Activated T-cell treated with anti-CD3 and anti-CD28 coated beads, Interleukin-2, amount 50 U/mL, for 72 hours (primary cell): ENCODE results near the gene BAZ1B. TPM values are rescaled to one million over a fixed set of nuclear protein-coding genes. Genes with fewer than 3 reads are reported as not detected.
"Not testable (repeated sequence)": the region's sequence is repeated elsewhere in the genome, so short reads cannot be mapped to it uniquely, and the experiment has no call there.

ENCODE experiments used
- ATAC-seq, 2 donors: fragments of 150-1000 bp; cut with Tn5 transposase; replicated peaks in 1 of 2; 2 replicates each; pipeline ENCODE4 v1.10.0; 2021; ENCODE audit warnings: moderate library complexity in 2 of 2, mild to moderate bottlenecking in 1 of 2
- DNase-seq, 2 donors: peaks; one replicate each; pipeline ENCODE4 v3.0.0; 2021 to 2022; ENCODE audit warnings: mixed read lengths in 1 of 2
- H3K27ac Mint-ChIP-seq: one replicate; pipeline ENCODE4 v1.8.0; 2022; ENCODE audit warnings: mild to moderate bottlenecking, moderate library complexity, mixed read lengths
- H3K27me3 Mint-ChIP-seq: one replicate; pipeline ENCODE4 v1.8.0; 2022; ENCODE audit warnings: low read depth, mixed read lengths
- H3K36me3 Mint-ChIP-seq, 2 donors: one replicate each; pipeline ENCODE4 v1.8.0; 2022; ENCODE audit warnings: mixed read lengths in 2 of 2, mild to moderate bottlenecking in 1 of 2; ENCODE audit not compliant: insufficient read depth in 2 of 2
- H3K4me1 Mint-ChIP-seq: one replicate; pipeline ENCODE4 v1.8.0; 2022; ENCODE audit warnings: low read depth, mixed read lengths
- H3K4me3 Mint-ChIP-seq, 2 donors: one replicate each; pipeline ENCODE4 v1.8.0; 2022; ENCODE audit warnings: mild to moderate bottlenecking in 2 of 2, mixed read lengths in 2 of 2, moderate library complexity in 2 of 2
- H3K9me3 Mint-ChIP-seq, 2 donors: one replicate each; pipeline ENCODE4 v1.8.0; 2022; ENCODE audit warnings: mixed read lengths in 2 of 2
- total RNA-seq, 2 donors: library from RNA; stranded (reverse); gene quantifications; one replicate each; pipeline ENCODE4 v1.2.3, GENCODE V29; 2022

Gene BAZ1B
- total RNA-seq, 2 donors from 2014 or later = 94.5 to 105 TPM

- H3K27ac Mint-ChIP-seq = no peak overlapping the region
These were observed 9.9 kb downstream of the BAZ1B start for GRCh38 chr7:73512018-73512780.

DNA sequence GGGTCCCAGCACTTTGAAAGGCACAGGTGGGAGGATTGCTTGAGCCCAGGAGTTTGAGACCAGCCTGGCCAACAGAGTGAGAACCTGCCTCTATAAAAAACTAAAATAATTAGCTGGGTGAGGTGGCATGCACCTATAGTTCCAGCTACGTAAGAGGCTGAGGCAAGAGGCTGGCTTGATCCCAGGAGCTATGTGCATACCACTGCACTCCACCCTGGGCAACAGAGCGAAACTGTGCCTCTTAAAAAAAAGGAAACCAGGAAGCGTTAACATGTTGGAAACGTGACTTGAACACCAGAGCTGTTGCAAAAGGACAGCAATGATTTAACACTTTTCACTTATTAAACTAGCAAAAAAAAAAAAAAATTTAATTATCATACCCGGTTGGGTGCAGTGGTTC is 12.6 kb downstream of the BAZ1B start:
- no peak overlapping the region for H3K27ac Mint-ChIP-seq
- no peaks in the 10 kb centered on the region for H3K27me3 Mint-ChIP-seq
- H3K36me3 Mint-ChIP-seq = peaks cover 14 to 41% of the 10 kb centered on the region in 2 donors
- DNase-seq (no peak), ATAC-seq (no peak)
- H3K9me3 Mint-ChIP-seq = no peaks in the 10 kb centered on the region
- H3K4me1 Mint-ChIP-seq = peaks cover 28% of the 10 kb centered on the region
- H3K4me3 Mint-ChIP-seq = no peak overlapping the region

More at GRCh38 chr7:73512018-73512780, 9.9 kb downstream of the BAZ1B start:
- H3K4me1 Mint-ChIP-seq = peaks cover 33% of the 10 kb centered on the region
- peaks cover 13 to 36% of the 10 kb centered on the region in 2 donors for H3K36me3 Mint-ChIP-seq
- no peak overlapping the region for H3K4me3 Mint-ChIP-seq
- no peaks in the 10 kb centered on the region for H3K27me3 Mint-ChIP-seq
- H3K9me3 Mint-ChIP-seq = no peaks in the 10 kb centered on the region
- DNase-seq (no peak), ATAC-seq (no peak)

- Mint-ChIP-seq H3K4me3 (no peak overlapping the region), H3K9me3 (no peaks in the 10 kb centered on the region), H3K4me1 (peaks cover 14% of the 10 kb centered on the region), H3K36me3 (peaks cover 19 to 54% of the 10 kb centered on the region in 2 donors), H3K27ac (peak overlapping the region; percentile 61), H3K27me3 (no peaks in the 10 kb centered on the region)
- no peak for DNase-seq
- ATAC-seq = no peak
These were observed 14.5 kb downstream of the BAZ1B start for GRCh38 chr7:73507556-73507955.

DNA sequence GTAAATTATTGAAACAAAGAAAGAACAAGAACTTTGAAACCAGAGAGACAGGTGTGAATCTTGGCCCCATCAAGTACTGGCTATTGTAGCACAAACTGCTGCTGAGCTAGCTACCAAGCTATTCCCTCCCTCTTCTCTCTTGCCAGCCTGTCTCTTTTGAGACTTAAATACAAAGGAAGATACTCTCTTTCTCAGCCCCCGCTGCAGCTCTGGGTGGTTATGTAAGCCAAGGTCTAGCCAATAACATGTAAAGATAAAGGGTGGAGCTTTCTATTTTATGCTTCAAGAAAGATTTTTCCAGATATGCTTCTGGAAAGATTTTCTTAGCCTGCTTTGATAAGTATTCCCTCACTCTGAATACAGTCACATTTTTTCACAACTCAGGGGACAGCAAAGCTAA is 17.2 kb downstream of the BAZ1B start:
- H3K27me3 Mint-ChIP-seq = no peaks in the 10 kb centered on the region
- ATAC-seq = no peak
- peaks cover 22 to 50% of the 10 kb centered on the region in 2 donors for H3K36me3 Mint-ChIP-seq
- no peak for DNase-seq
- H3K4me3 Mint-ChIP-seq = no peak overlapping the region
- no peaks in the 10 kb centered on the region for H3K9me3 Mint-ChIP-seq
- H3K27ac Mint-ChIP-seq = no peak overlapping the region
- peaks cover 14% of the 10 kb centered on the region for H3K4me1 Mint-ChIP-seq

- Mint-ChIP-seq H3K27ac (no peak overlapping the region), H3K4me1 (peaks cover 14% of the 10 kb centered on the region), H3K27me3 (no peaks in the 10 kb centered on the region), H3K9me3 (no peaks in the 10 kb centered on the region), H3K36me3 (peaks cover 22 to 50% of the 10 kb centered on the region in 2 donors), H3K4me3 (no peak overlapping the region)
- DNase-seq = no peak
- ATAC-seq = no peak
These were observed 18.1 kb downstream of the BAZ1B start for GRCh38 chr7:73504017-73504416.

DNA sequence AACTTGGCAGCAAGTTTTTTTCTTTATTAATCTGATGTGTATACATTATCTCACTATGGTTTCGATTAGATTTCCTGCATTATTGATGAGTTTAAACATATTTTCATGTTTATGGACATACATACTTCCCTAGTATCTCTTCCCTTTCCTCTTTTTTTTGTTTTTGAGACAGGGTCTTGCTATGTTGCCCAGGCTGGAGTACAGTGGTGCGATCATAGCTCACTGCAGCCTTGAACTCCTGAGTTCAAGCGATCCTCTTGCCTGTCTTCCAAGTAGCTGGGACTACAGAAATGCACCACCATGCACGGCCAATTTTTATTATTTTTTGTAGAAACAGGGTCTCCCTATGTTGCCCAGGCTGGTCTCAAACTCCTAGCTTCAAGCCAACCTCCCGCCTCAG is 18.9 kb downstream of the BAZ1B start:
- peaks cover 20 to 52% of the 10 kb centered on the region in 2 donors for H3K36me3 Mint-ChIP-seq
- H3K4me3 Mint-ChIP-seq = no peak overlapping the region
- ATAC-seq (no peak), DNase-seq (no peak)
- H3K9me3 Mint-ChIP-seq = no peaks in the 10 kb centered on the region
- H3K27ac Mint-ChIP-seq = no peak overlapping the region
- peaks cover 9% of the 10 kb centered on the region for H3K4me1 Mint-ChIP-seq
- H3K27me3 Mint-ChIP-seq = no peaks in the 10 kb centered on the region

DNA sequence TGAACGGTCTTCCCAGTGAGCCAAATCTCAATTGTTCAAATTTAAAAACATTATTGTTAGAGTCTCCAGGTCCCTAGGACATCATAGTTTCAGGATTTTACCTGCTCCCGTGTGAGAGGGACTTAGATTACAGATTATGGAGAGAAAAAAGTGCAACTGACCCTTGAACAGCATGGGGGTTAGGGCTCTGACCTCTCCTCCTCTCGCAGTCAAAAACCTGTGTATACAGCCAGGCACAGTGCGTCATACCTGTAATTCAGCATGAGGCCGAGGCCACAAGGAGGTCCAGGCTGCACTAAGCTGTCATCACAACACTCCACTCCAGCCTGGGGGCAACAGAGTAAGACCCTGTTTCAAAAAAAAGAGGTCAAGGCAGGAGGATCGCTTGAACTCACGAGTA is 25.5 kb downstream of the BAZ1B start:
- DNase-seq = no peak

GRCh38 chr7:73495507-73495906 is 26.6 kb downstream of the BAZ1B start:
- not testable (repeated sequence) for H3K4me3 Mint-ChIP-seq, ATAC-seq, H3K27ac Mint-ChIP-seq, DNase-seq, H3K27me3 Mint-ChIP-seq, H3K9me3 Mint-ChIP-seq
- Mint-ChIP-seq H3K4me1 (peaks cover 14% of the 10 kb centered on the region), H3K36me3 (peaks cover 17 to 59% of the 10 kb centered on the region in 2 donors)

More for the DNA sequence above, 25.5 kb downstream of the BAZ1B start:
- no peak overlapping the region for H3K4me3 Mint-ChIP-seq
- no peak for ATAC-seq
- H3K4me1 Mint-ChIP-seq = peaks cover 14% of the 10 kb centered on the region
- H3K9me3 Mint-ChIP-seq = no peaks in the 10 kb centered on the region
- peaks cover 21 to 64% of the 10 kb centered on the region in 2 donors for H3K36me3 Mint-ChIP-seq
- no peaks in the 10 kb centered on the region for H3K27me3 Mint-ChIP-seq
- H3K27ac Mint-ChIP-seq = no peak overlapping the region

DNA sequence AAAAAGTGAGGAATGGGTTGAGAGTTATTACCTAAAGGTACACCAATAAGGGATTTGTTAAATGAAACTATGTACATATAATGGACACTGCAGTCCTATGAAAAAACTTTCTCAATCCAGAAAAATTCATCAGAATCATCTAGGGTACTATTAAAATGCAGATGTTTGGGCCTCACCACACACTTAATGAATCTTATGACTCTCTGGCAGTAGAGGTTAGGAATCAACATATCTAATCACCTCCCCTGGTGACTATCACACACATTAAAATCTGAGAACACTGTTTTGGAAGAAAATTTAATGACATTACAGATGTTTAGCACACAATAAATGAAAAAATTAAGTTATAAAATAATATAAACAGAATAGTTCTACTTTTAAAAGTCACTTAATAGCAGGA is 32.1 kb downstream of the BAZ1B start:
- Mint-ChIP-seq H3K9me3 (no peaks in the 10 kb centered on the region), H3K4me3 (no peak overlapping the region), H3K4me1 (peaks cover 10% of the 10 kb centered on the region), H3K36me3 (peaks cover 6 to 50% of the 10 kb centered on the region in 2 donors), H3K27me3 (no peaks in the 10 kb centered on the region), H3K27ac (no peak overlapping the region)
- no peak for DNase-seq
- ATAC-seq = no peak

DNA sequence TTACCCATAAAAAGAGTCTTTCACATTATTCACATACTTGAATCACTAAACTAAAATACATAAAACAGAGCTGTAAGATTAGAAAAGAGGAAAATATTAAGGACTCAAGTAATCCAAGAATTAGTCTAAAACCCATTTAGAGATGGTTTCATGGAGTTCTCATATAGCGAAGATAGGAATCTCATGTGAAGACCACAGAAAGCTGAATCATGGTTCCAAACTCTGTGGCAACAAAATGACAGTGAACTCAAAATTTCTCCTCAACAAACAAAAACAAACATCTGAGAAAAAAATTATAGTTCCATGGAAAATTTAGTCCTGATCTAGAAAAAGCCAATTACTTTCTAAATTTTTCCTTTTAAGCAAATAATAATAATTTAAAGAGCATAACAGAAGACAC is 34.6 kb downstream of the BAZ1B start:
- peak overlapping the region; percentile 84 for H3K27ac Mint-ChIP-seq
- H3K36me3 Mint-ChIP-seq = peaks cover 2 to 34% of the 10 kb centered on the region in 2 donors

DNA sequence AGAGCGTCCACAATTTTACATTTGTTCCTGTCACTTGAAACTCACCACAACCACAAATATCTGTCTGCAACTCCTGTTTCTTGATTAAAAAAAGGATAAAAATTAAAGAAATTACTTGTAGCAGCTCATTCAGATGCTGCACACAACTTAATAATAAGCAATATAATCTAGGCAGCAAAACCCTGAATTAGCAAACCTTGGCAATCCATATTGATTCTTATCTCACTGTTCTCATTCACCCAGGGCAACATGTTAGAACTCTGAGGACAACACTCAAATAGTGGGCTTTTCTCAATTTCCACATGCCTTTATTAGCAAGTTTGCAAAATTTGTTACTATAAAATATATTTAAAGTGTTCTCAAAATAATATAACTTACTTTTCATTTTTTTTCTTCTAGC is 38.9 kb downstream of the BAZ1B start:
- peaks cover 14% of the 10 kb centered on the region for H3K4me1 Mint-ChIP-seq
- H3K9me3 Mint-ChIP-seq = no peaks in the 10 kb centered on the region
- no peak overlapping the region for H3K27ac Mint-ChIP-seq
- H3K4me3 Mint-ChIP-seq = no peak overlapping the region
- ATAC-seq (no peak), DNase-seq (no peak)
- peaks cover 15 to 49% of the 10 kb centered on the region in 2 donors for H3K36me3 Mint-ChIP-seq
- no peaks in the 10 kb centered on the region for H3K27me3 Mint-ChIP-seq

More for the DNA sequence above, 34.6 kb downstream of the BAZ1B start:
- ATAC-seq = no peak
- no peak for DNase-seq
- no peaks in the 10 kb centered on the region for H3K9me3 Mint-ChIP-seq
- no peak overlapping the region for H3K4me3 Mint-ChIP-seq
- no peaks in the 10 kb centered on the region for H3K4me1 Mint-ChIP-seq
- H3K27me3 Mint-ChIP-seq = no peaks in the 10 kb centered on the region

DNA sequence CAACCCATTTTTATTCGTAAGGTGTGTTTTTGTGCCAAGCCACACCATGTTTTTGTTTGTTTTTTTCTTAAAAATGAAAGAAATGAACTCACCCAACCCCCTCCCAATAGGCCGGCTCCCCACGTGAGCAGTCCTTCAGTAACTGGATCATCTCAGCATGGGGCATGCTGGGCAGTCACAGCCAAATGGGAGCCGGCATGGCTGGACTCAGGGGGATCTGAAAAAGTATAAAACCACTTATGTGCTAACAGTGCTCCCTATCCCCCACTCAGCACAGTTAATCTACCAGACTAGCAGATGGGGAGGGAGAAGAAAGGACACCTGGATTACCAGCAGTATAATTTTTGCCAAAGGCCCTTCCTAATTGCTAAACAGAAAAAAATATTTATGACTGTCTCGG is 39.3 kb downstream of the BAZ1B start:
- Mint-ChIP-seq H3K4me1 (peaks cover 14% of the 10 kb centered on the region), H3K36me3 (peaks cover 17 to 50% of the 10 kb centered on the region in 2 donors), H3K4me3 (no peak overlapping the region), H3K27me3 (no peaks in the 10 kb centered on the region), H3K9me3 (no peaks in the 10 kb centered on the region), H3K27ac (no peak overlapping the region)
- no peak for ATAC-seq
- DNase-seq = no peak

DNA sequence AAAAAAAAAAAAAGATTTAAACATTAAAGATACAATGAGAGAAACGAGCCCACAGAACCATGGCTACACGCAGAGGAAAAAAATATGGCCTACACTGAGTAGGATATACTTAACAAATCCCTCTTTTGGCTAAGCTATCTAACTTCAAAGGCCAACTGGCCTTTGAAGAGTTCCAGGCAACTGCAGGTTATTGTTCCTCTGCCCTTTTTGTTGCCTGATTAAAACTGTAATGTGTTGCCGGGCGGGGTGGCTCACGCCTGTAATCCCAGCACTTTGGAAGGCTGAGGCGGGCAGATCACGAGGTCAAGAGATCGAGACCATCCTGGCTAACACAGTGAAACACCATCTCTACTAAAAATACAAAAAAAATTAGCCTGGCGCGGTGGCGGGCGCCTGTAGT is 40.6 kb downstream of the BAZ1B start:
- H3K4me3 Mint-ChIP-seq, ATAC-seq, H3K27ac Mint-ChIP-seq, H3K9me3 Mint-ChIP-seq, DNase-seq, H3K27me3 Mint-ChIP-seq: not testable (repeated sequence)
- H3K4me1 Mint-ChIP-seq = peaks cover 14% of the 10 kb centered on the region
- H3K36me3 Mint-ChIP-seq = peaks cover 22 to 53% of the 10 kb centered on the region in 2 donors

DNA sequence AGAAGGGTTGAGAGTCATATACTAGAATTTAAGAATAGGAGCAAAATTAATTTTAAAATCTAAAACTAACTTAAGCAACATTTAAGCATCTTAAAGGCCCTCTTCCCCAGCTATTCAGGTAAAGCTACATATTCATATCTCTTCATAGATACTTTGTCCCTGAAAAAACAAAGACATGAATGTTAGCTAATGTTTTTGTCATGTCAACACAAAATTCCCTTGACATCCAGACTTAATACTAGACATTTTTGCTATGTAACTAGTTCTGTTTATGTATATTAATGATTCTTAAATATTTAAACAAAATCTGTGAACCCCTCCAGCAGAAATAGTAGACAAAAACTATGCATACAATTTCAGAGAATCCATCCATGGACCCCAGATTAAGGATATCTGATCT is 43.5 kb downstream of the BAZ1B start:
- H3K27me3 Mint-ChIP-seq = no peaks in the 10 kb centered on the region
- H3K27ac Mint-ChIP-seq = peak overlapping the region; percentile 61

More for the DNA sequence above, 43.5 kb downstream of the BAZ1B start:
- ATAC-seq (no peak), DNase-seq (no peak)
- Mint-ChIP-seq H3K4me3 (no peak overlapping the region), H3K4me1 (peaks cover 20% of the 10 kb centered on the region), H3K36me3 (peaks cover 24 to 56% of the 10 kb centered on the region in 2 donors), H3K9me3 (no peaks in the 10 kb centered on the region)
